Testis (tissue), 2 donors: ENCODE data around the gene FKBP9.

ENCODE experiments used
- POLR2A ChIP-seq: fragments of 450-650 bp; IDR thresholded peaks from one replicate; pipeline ENCODE4 v1.6.1; 2017; ENCODE audit warnings: antibody characterized with exemption, mild to moderate bottlenecking, moderate library complexity
- TF ChIP-seq, protein P1 (sequence below), 3 experiments: fragments of 450-650 bp in 2 of 3; fragments of 200-600 bp in 1 of 3; sonication (generic) in 1 of 3; IDR thresholded peaks; one replicate each; pipeline ENCODE4 v1.5.1; 2016 to 2019; ENCODE audit warnings: antibody characterized with exemption in 3 of 3, mild to moderate bottlenecking in 2 of 3, moderate library complexity in 1 of 3

DNA sequence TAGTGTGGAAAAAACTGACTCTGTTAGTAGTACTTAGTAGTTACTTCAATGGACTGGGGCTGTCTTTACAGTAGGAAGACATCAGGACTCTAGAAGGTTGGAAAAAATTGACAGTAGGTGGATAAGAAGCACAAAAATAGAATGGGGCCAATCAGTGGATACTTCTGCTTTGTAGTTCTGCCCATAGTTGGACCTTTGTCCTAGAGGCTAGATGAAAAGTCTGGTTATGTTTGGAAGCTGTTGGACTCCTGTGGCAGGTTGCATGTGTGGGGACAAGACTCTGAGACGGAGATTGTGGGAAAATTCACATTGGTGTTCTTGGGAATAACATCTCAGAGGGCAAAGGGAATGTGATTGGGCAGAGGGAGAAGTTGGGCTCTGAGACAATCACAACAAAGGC, 47.0 kb upstream of the FKBP9 start:
- TF ChIP-seq, protein P1, sequence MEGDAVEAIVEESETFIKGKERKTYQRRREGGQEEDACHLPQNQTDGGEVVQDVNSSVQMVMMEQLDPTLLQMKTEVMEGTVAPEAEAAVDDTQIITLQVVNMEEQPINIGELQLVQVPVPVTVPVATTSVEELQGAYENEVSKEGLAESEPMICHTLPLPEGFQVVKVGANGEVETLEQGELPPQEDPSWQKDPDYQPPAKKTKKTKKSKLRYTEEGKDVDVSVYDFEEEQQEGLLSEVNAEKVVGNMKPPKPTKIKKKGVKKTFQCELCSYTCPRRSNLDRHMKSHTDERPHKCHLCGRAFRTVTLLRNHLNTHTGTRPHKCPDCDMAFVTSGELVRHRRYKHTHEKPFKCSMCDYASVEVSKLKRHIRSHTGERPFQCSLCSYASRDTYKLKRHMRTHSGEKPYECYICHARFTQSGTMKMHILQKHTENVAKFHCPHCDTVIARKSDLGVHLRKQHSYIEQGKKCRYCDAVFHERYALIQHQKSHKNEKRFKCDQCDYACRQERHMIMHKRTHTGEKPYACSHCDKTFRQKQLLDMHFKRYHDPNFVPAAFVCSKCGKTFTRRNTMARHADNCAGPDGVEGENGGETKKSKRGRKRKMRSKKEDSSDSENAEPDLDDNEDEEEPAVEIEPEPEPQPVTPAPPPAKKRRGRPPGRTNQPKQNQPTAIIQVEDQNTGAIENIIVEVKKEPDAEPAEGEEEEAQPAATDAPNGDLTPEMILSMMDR (IDR thresholded peaks at IDR 0.05), result no peak
- no peak for TF ChIP-seq POLR2A
